Activated CD4-positive, CD25-positive, alpha-beta regulatory T cell treated with anti-CD3 and anti-CD28 coated beads, Interleukin-2, amount 50 U/mL, for 24 hours (primary cell): ENCODE data around the gene GALNT10.

Source experiments
- ATAC-seq, 2 donors: fragments of 150-1000 bp; cut with Tn5 transposase; one replicate each; pipeline ENCODE4 v1.10.0; 2021; ENCODE audit warnings: mild to moderate bottlenecking in 1 of 2, moderate library complexity in 1 of 2

The GALNT10 gene

GRCh38 chr5:154179846-154180710 is 10.5 kb upstream of the GALNT10 start:
- peak; percentile 81 to 87 for ATAC-seq

GRCh38 chr5:154181161-154181560 is 9.4 kb upstream of the GALNT10 start:
- no peak for ATAC-seq

- ATAC-seq, result peak in 1 of 2 donors; percentile 2
These were observed 1.2 kb upstream of the GALNT10 start for GRCh38 chr5:154189256-154189818.

- peak; percentile 80 to 85 for ATAC-seq
These were observed 526 bp upstream of the GALNT10 start for GRCh38 chr5:154189819-154190594.

- no peak for ATAC-seq
These were observed 1.1 kb downstream of the GALNT10 start for GRCh38 chr5:154191467-154192261.

GRCh38 chr5:154193283-154193682 is 2.8 kb downstream of the GALNT10 start:
- no peak for ATAC-seq

GRCh38 chr5:154193701-154194121 is 3.2 kb downstream of the GALNT10 start:
- no peak for ATAC-seq

GRCh38 chr5:154194345-154195329 is 4.1 kb downstream of the GALNT10 start:
- ATAC-seq, result no peak

- ATAC-seq, result no peak
These were observed 5.7 kb downstream of the GALNT10 start for GRCh38 chr5:154196281-154196680.

GRCh38 chr5:154196955-154197652 is 6.6 kb downstream of the GALNT10 start:
- no peak for ATAC-seq

- ATAC-seq, result peak; percentile 80 to 81
These were observed 7.4 kb downstream of the GALNT10 start for GRCh38 chr5:154197801-154198491.

- ATAC-seq, result no peak
These were observed 8.2 kb downstream of the GALNT10 start for GRCh38 chr5:154198611-154199230.

GRCh38 chr5:154199263-154199662 is 8.7 kb downstream of the GALNT10 start:
- no peak for ATAC-seq

- ATAC-seq, result no peak
These were observed 9.2 kb downstream of the GALNT10 start for GRCh38 chr5:154199671-154200220.

GRCh38 chr5:154200221-154200620 is 9.7 kb downstream of the GALNT10 start:
- no peak for ATAC-seq

GRCh38 chr5:154201108-154201769 is 10.7 kb downstream of the GALNT10 start:
- ATAC-seq, result no peak

GRCh38 chr5:154202379-154203260 is 12.1 kb downstream of the GALNT10 start:
- ATAC-seq, result peak; percentile 94 to 95
